ENCODE data around the gene WNT7A.

The WNT7A gene

GRCh38 chr3:13827699-13828098 is 52.2 kb downstream of the WNT7A start:
- no peak for DNase-seq (ENCODE audit: low spot score)

GRCh38 chr3:13827256-13827655 is 52.6 kb downstream of the WNT7A start:
- no peak for DNase-seq (ENCODE audit: low spot score)

- no peak for DNase-seq (ENCODE audit: low spot score)
These were observed 53.2 kb downstream of the WNT7A start for GRCh38 chr3:13826672-13827071.

GRCh38 chr3:13825821-13826220 is 54.0 kb downstream of the WNT7A start:
- no peak for DNase-seq (ENCODE audit: low spot score)

GRCh38 chr3:13825311-13825579 is 54.6 kb downstream of the WNT7A start:
- no peak for DNase-seq (ENCODE audit: low spot score)

GRCh38 chr3:13824521-13825310 is 55.2 kb downstream of the WNT7A start:
- DNase-seq (ENCODE audit: low spot score): no peak

- no peak for DNase-seq (ENCODE audit: low spot score)
These were observed 56.2 kb downstream of the WNT7A start for GRCh38 chr3:13823692-13824091.

GRCh38 chr3:13822871-13823585 is 56.8 kb downstream of the WNT7A start:
- no peak for DNase-seq (ENCODE audit: low spot score)

GRCh38 chr3:13822042-13822441 is 57.8 kb downstream of the WNT7A start:
- DNase-seq (ENCODE audit: low spot score): no peak

GRCh38 chr3:13821126-13821525 is 58.7 kb downstream of the WNT7A start:
- DNase-seq (ENCODE audit: low spot score): no peak

GRCh38 chr3:13818919-13819318 is 61.0 kb downstream of the WNT7A start:
- DNase-seq (ENCODE audit: low spot score): no peak

GRCh38 chr3:13815088-13815683 is 64.7 kb downstream of the WNT7A start:
- no peak for DNase-seq (ENCODE audit: low spot score)

GRCh38 chr3:13812034-13812471 is 67.8 kb downstream of the WNT7A start:
- DNase-seq (ENCODE audit: low spot score): no peak

GRCh38 chr3:13811614-13812013 is 68.3 kb downstream of the WNT7A start:
- DNase-seq (ENCODE audit: low spot score): no peak

GRCh38 chr3:13808550-13808949 is 71.3 kb downstream of the WNT7A start:
- DNase-seq (ENCODE audit: low spot score): no peak

GRCh38 chr3:13801361-13802204 is 78.3 kb downstream of the WNT7A start:
- no peak for DNase-seq (ENCODE audit: low spot score)

GRCh38 chr3:13800064-13800463 is 79.8 kb downstream of the WNT7A start:
- DNase-seq (ENCODE audit: low spot score): no peak

GRCh38 chr3:13798401-13798800 is 81.5 kb downstream of the WNT7A start:
- no peak for DNase-seq (ENCODE audit: low spot score)

GRCh38 chr3:13796701-13797460 is 83.0 kb downstream of the WNT7A start:
- no peak for DNase-seq (ENCODE audit: low spot score)

GRCh38 chr3:13795816-13796215 is 84.1 kb downstream of the WNT7A start:
- no peak for DNase-seq (ENCODE audit: low spot score)

GRCh38 chr3:13794322-13794721 is 85.5 kb downstream of the WNT7A start:
- no peak for DNase-seq (ENCODE audit: low spot score)

GRCh38 chr3:13793451-13793850 is 86.4 kb downstream of the WNT7A start:
- no peak for DNase-seq (ENCODE audit: low spot score)
